OCI-LY7 (cell line): ENCODE measurements around the gene TRIM56.

ENCODE experiments used
- EZH2phosphoT487 ChIP-seq: fragments of 200-600 bp; sonication (generic); IDR thresholded peaks from 2 replicates; pipeline ENCODE4 v1.6.1; 2018; ENCODE audit warnings: low read depth, borderline replicate concordance, mild to moderate bottlenecking, mixed run types, antibody characterized with exemption, low read length, moderate library complexity, mixed read lengths
- TF ChIP-seq, protein P1 (sequence below): fragments of 200-600 bp; sonication (generic); conservative IDR thresholded peaks from 2 replicates; pipeline ENCODE4 v1.5.1; 2014; ENCODE audit warnings: mild to moderate bottlenecking, antibody characterized with exemption, low read length, moderate library complexity, mixed read lengths

DNA sequence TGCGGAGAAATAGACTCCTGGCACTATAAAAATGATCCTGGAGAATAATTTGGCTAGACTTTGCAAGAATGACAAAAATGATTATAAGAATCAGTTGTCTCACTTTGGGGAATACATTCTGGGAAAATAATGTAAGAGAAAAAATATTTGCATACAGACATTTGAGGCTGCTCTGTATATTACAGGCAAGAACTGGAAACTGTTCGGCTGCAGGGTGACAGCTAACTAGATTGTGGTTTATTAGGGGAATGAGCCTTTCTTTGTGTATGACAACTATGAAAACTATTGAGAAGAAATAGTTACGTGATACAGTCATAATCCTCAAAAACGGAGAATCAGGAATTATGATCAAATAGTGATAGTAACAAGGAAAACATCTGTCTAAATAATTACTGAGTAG lies 8.6 kb downstream of the TRIM56 start:
- TF ChIP-seq, protein P1, sequence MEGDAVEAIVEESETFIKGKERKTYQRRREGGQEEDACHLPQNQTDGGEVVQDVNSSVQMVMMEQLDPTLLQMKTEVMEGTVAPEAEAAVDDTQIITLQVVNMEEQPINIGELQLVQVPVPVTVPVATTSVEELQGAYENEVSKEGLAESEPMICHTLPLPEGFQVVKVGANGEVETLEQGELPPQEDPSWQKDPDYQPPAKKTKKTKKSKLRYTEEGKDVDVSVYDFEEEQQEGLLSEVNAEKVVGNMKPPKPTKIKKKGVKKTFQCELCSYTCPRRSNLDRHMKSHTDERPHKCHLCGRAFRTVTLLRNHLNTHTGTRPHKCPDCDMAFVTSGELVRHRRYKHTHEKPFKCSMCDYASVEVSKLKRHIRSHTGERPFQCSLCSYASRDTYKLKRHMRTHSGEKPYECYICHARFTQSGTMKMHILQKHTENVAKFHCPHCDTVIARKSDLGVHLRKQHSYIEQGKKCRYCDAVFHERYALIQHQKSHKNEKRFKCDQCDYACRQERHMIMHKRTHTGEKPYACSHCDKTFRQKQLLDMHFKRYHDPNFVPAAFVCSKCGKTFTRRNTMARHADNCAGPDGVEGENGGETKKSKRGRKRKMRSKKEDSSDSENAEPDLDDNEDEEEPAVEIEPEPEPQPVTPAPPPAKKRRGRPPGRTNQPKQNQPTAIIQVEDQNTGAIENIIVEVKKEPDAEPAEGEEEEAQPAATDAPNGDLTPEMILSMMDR: no peak
- TF ChIP-seq EZH2phosphoT487: no peak
